ENCODE data around the gene ZDHHC11. TPM values are rescaled to one million over a fixed set of nuclear protein-coding genes. Genes with fewer than 3 reads are reported as not detected.
"Not testable (repeated sequence)": the region's sequence is repeated elsewhere in the genome, so short reads cannot be mapped to it uniquely, and the experiment has no call there.

The ZDHHC11 gene
- total RNA-seq, 1 experiment from 2014 or later, result 43.4 TPM

- not testable (repeated sequence) for DNase-seq (ENCODE audit: low spot score)
These were observed 5.6 kb downstream of the ZDHHC11 start for GRCh38 chr5:845031-845675.

GRCh38 chr5:844426-844825, 6.4 kb downstream of the ZDHHC11 start:
- DNase-seq (ENCODE audit: low spot score), result not testable (repeated sequence)

GRCh38 chr5:843926-844325, 6.9 kb downstream of the ZDHHC11 start:
- DNase-seq (ENCODE audit: low spot score), result not testable (repeated sequence)

- DNase-seq (ENCODE audit: low spot score), result not testable (repeated sequence)
These were observed 7.4 kb downstream of the ZDHHC11 start for GRCh38 chr5:843371-843770.

- DNase-seq (ENCODE audit: low spot score), result not testable (repeated sequence)
These were observed 8.2 kb downstream of the ZDHHC11 start for GRCh38 chr5:842402-843221.

GRCh38 chr5:841531-842401, 9.0 kb downstream of the ZDHHC11 start:
- DNase-seq (ENCODE audit: low spot score), result not testable (repeated sequence)

- not testable (repeated sequence) for DNase-seq (ENCODE audit: low spot score)
These were observed 9.8 kb downstream of the ZDHHC11 start for GRCh38 chr5:840974-841435.

GRCh38 chr5:840118-840973, 10.4 kb downstream of the ZDHHC11 start:
- DNase-seq (ENCODE audit: low spot score), result not testable (repeated sequence)

GRCh38 chr5:838431-838851, 12.3 kb downstream of the ZDHHC11 start:
- not testable (repeated sequence) for DNase-seq (ENCODE audit: low spot score)

- not testable (repeated sequence) for DNase-seq (ENCODE audit: low spot score)
These were observed 13.1 kb downstream of the ZDHHC11 start for GRCh38 chr5:837621-838121.

- not testable (repeated sequence) for DNase-seq (ENCODE audit: low spot score)
These were observed 14.7 kb downstream of the ZDHHC11 start for GRCh38 chr5:835933-836612.

- not testable (repeated sequence) for DNase-seq (ENCODE audit: low spot score)
These were observed 16.8 kb downstream of the ZDHHC11 start for GRCh38 chr5:834013-834412.

- DNase-seq (ENCODE audit: low spot score), result not testable (repeated sequence)
These were observed 22.6 kb downstream of the ZDHHC11 start for GRCh38 chr5:828194-828593.

- DNase-seq (ENCODE audit: low spot score), result peak; percentile 51
These were observed 25.2 kb downstream of the ZDHHC11 start for GRCh38 chr5:825544-825943.

GRCh38 chr5:821504-821903, 29.3 kb downstream of the ZDHHC11 start:
- DNase-seq (ENCODE audit: low spot score), result peak; percentile 66

- no peak for DNase-seq (ENCODE audit: low spot score)
These were observed 30.5 kb downstream of the ZDHHC11 start for GRCh38 chr5:820245-820644.

- no peak for DNase-seq (ENCODE audit: low spot score)
These were observed 31.7 kb downstream of the ZDHHC11 start for GRCh38 chr5:819078-819477.

- DNase-seq (ENCODE audit: low spot score), result no peak
These were observed 34.6 kb downstream of the ZDHHC11 start for GRCh38 chr5:816176-816575.

- no peak for DNase-seq (ENCODE audit: low spot score)
These were observed 35.3 kb downstream of the ZDHHC11 start for GRCh38 chr5:815449-815848.

- DNase-seq (ENCODE audit: low spot score), result not testable (repeated sequence)
These were observed 37.2 kb downstream of the ZDHHC11 start for GRCh38 chr5:813575-813974.

Data from HT-29 (cell line).